Heart right ventricle (tissue), 16 donors: Measurements from ENCODE around the gene CHTOP. TPM values are rescaled to one million over a fixed set of nuclear protein-coding genes. Genes with fewer than 3 reads are reported as not detected.
A peak's percentile ranks its signal among the peaks of the same experiment; 100 is the strongest.

Experiments
- ATAC-seq, 8 donors: fragments of 200-7000 bp; cut with Tn5 transposase; one replicate each; pipeline ENCODE4 v1.9.1; 2020; ENCODE audit warnings: mild to moderate bottlenecking in 8 of 8, moderate library complexity in 8 of 8, moderate number of reproducible peaks in 1 of 8
- DNase-seq, 2 donors: peaks; one replicate each; pipeline ENCODE4 v3.0.0-alpha.2; 2020
- H3K27ac ChIP-seq, 10 donors: fragments of 200-600 bp; sonication (generic) in 2 of 10; one replicate each; pipeline versions ENCODE4 v1.5.0 to v1.8.0; 2020 to 2022; ENCODE audit warnings: mild to moderate bottlenecking in 3 of 10
- H3K27me3 ChIP-seq, 7 donors: fragments of 200-600 bp; one replicate each; pipeline ENCODE4 v1.8.0; 2021 to 2022; ENCODE audit warnings: mild to moderate bottlenecking in 2 of 7
- H3K36me3 ChIP-seq, 9 donors: fragments of 200-600 bp; sonication (generic) in 1 of 9; one replicate each; pipeline versions ENCODE4 v1.5.0 to v1.8.0; 2020 to 2022; ENCODE audit warnings: mild to moderate bottlenecking in 2 of 9
- H3K4me1 ChIP-seq, 9 donors: fragments of 200-600 bp; sonication (generic) in 1 of 9; one replicate each; pipeline versions ENCODE4 v1.5.0 to v1.8.0; 2020 to 2022; ENCODE audit warnings: mild to moderate bottlenecking in 4 of 9
- H3K4me3 ChIP-seq, 10 donors: fragments of 200-600 bp; sonication (generic) in 2 of 10; one replicate each; pipeline versions ENCODE4 v1.5.0 to v1.8.0; 2020 to 2022; ENCODE audit warnings: mild to moderate bottlenecking in 7 of 10, moderate library complexity in 2 of 10
- H3K9me3 ChIP-seq, 11 donors: fragments of 200-600 bp in 10 of 11; sonication (generic) in 2 of 11; one replicate each; pipeline versions ENCODE4 v1.5.0 to v1.8.0; 2013 to 2022; ENCODE audit warnings: mild to moderate bottlenecking in 2 of 11, control low read depth in 1 of 11, moderate library complexity in 1 of 11
- CTCF ChIP-seq, 9 donors: fragments of 200-600 bp; sonication (generic) in 2 of 9; IDR thresholded peaks; one replicate each; pipeline versions ENCODE4 v1.5.0 to v1.8.0; 2021 to 2022; ENCODE audit warnings: antibody characterized with exemption in 9 of 9, mild to moderate bottlenecking in 5 of 9, moderate library complexity in 1 of 9
- WGBS, 2 donors: extraction: QIAGEN DNeasy Blood & Tissue Kit; methylation state at CpG; one replicate each; pipeline ENCODE4 v1.1.7; 2013; ENCODE audit warnings: inconsistent platforms in 1 of 2; 5-methylcytosine and 5-hydroxymethylcytosine counted together
- intact Hi-C, 10 donors: fragments of 100-400 bp; cut with DNase I; formaldehyde crosslinking; loops; one replicate each; pipeline versions ENCODE4 v1.11.1 to v1.14.2; 2022
- polyA plus RNA-seq, 2 donors: library from polyadenylated mRNA; stranded (reverse); fragments of 200-250 nt; gene quantifications; one replicate each; pipeline ENCODE4 v1.2.3, GENCODE V29; 2013
- total RNA-seq, 10 donors: library from RNA; stranded (reverse); fragmentation: NEBNext Ultra II Directional in 3 of 10; extraction: Animal tissue kit (Norgen Biotek cat#: 25700) in 3 of 10; gene quantifications; one replicate each; pipeline versions ENCODE4 v1.2.1 to v1.2.4, GENCODE V29; 2021 to 2023
- donor health status: Arrhythmogenic right ventricular cardiomyopathy.
- donor health status: ischemic (EF 13 %, LVEDD 7.1; RV severe dilation, severe dysfunction).
- donor health status: healthy with polysubstance abuse.
- donor health status: DM: no; HTN: yes; CAD: no.
- donor health status: DM: no; HTN: no; CAD: no.
- donor health status: ischemic (EF 25% LVEDD 6.9; RV normal size, moderate dysfunction).
- donor health status: ischemic (EF 25% LVEDD 5.7; RV mildly dilated, moderate dysfunction).
- donor health status: healthy.
- donor health status: DM: yes; HTN: yes; CAD: no.
- donor health status: Ischemic cardiomyopathy.
- donor health status: ischemic (EF 35%, LVEDD 5.7; RV mildly dilated, moderate dysfunction).
- donor health status: nonischemic (EF 11% LVEDD 7.7; RV severe dilation, severe dysfunction).
- donor health status: DM: yes; HTN: yes; CAD: no.
- donor health status: PGD.
- donor health status: ischemic (EF 29% LVEDD 5.4; RV normal size, mild dysfunction).
- donor health status: nonischemic (EF 23%, LVEDD 6.1; RV moderate dilation, normal function).

Gene CHTOP
- total and polyA plus RNA-seq, 12 donors = 61.6 to 95.5 (median 77.7) TPM

- Histone ChIP-seq H3K27ac (peak overlapping the region; percentile 62 to 85 (median 78)), H3K27me3 (peaks cover 9 to 41% (median 19%) of the 10 kb centered on the region in 7 donors), H3K4me1 (peaks cover 8 to 28% (median 22%) of the 10 kb centered on the region in 9 donors), H3K4me3 (peak overlapping the region; percentile 48 to 73 (median 66)), H3K9me3 (no peaks in the 10 kb centered on the region), H3K36me3 (peaks cover 0 to 29% (median 0%) of the 10 kb centered on the region in 9 donors)
- TF ChIP-seq CTCF (IDR thresholded peaks at IDR 0.05) = peak in 6 of 9 donors; percentile 18 to 41 (median 28)
- peak; percentile 21 to 52 (median 32) for ATAC-seq
- WGBS, 2 donors = 2 to 3% methylated on average over 73 of the region's 73 CpGs
- DNase-seq = peak in 1 of 2 donors; percentile 29
- intact Hi-C loops = loop anchor here in 9 of 10 donors (2.0 to 10.0 kb wide), 12 partner anchors 68 to 308 kb away; partner anchors contain the start of gene RAB13 (in 8 of the 9)
These were observed 45.7 kb downstream of the CHTOP start for GRCh38 chr1:153679337-153680119.

DNA sequence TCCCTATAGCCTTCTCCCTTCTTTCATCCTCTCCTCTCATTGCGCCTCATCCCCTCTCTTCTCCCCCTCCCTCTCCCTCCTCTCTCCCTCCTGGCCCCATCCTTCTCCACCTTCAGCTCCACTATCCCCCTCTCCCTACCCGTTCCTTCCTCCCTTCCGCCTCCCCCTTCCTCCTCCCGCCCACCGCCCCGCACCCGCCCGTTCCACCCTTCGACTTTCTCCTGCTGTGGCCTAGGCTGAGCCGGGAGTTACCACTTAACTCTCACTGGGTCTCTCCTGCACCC, 46.2 kb downstream of the CHTOP start:
- ATAC-seq = no peak

DNA sequence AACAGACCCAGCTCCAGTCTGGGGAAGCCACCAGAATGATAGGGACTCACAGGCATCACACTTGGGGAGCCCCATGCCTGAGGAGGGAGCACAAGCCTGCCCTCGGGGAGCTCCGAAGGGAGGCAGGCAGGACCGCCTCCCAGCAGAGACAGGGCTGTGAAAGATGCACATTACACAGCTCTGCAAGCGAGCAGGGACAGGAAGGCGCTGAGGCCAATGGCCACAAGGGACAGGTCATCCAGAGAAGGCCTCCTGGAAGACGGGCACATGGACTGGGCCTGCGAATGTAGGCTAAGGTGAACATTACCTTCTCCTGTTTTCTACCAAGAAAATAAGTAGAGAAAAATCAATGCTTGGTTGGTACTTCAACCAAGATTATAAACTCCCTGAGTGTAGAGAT, 48.9 kb downstream of the CHTOP start:
- intact Hi-C loops = loop anchor here in 1 of 10 donors (5.0 kb wide), 1 partner anchor 85 kb away; no protein-coding TSS in a partner anchor
- no peak for ATAC-seq
- Histone ChIP-seq H3K4me1 (peaks cover 7 to 25% (median 19%) of the 10 kb centered on the region in 9 donors), H3K36me3 (peaks cover 0 to 58% (median 3%) of the 10 kb centered on the region in 9 donors), H3K9me3 (no peaks in the 10 kb centered on the region), H3K27ac (no peak overlapping the region), H3K4me3 (no peak overlapping the region), H3K27me3 (peaks cover 9 to 36% (median 19%) of the 10 kb centered on the region in 7 donors)
- DNase-seq = no peak
- 85 to 87% methylated on average over 7 of the region's 7 CpGs for WGBS, 2 donors
- no peak for TF ChIP-seq CTCF (IDR thresholded peaks at IDR 0.05)

More for the DNA sequence above, 46.2 kb downstream of the CHTOP start:
- H3K4me1 ChIP-seq = peaks cover 8 to 28% (median 22%) of the 10 kb centered on the region in 9 donors
- H3K4me3 ChIP-seq = peak overlapping the region in 9 of 10 donors; percentile 48 to 73 (median 67)
- peaks cover 9 to 41% (median 19%) of the 10 kb centered on the region in 7 donors for H3K27me3 ChIP-seq
- 19 to 29% methylated on average over 10 of the region's 10 CpGs for WGBS, 2 donors
- peaks cover 0 to 34% (median 0%) of the 10 kb centered on the region in 9 donors for H3K36me3 ChIP-seq
- no peak for TF ChIP-seq CTCF (IDR thresholded peaks at IDR 0.05)
- H3K27ac ChIP-seq = peak overlapping the region in 6 of 10 donors; percentile 70 to 85 (median 79)
- intact Hi-C loops = loop anchor here in 2 of 10 donors (2.0 to 5.0 kb wide), 2 partner anchors 69 to 87 kb away; no protein-coding TSS in a partner anchor
- DNase-seq = no peak
- no peaks in the 10 kb centered on the region for H3K9me3 ChIP-seq

GRCh38 chr1:153683854-153684253, 50.0 kb downstream of the CHTOP start:
- TF ChIP-seq CTCF (IDR thresholded peaks at IDR 0.05) = no peak
- Histone ChIP-seq H3K4me1 (peaks cover 0 to 14% (median 9%) of the 10 kb centered on the region in 9 donors), H3K36me3 (peaks cover 0 to 68% (median 3%) of the 10 kb centered on the region in 9 donors), H3K27me3 (peaks cover 6 to 25% (median 9%) of the 10 kb centered on the region in 7 donors), H3K9me3 (no peaks in the 10 kb centered on the region), H3K27ac (no peak overlapping the region), H3K4me3 (no peak overlapping the region)
- ATAC-seq (no peak), DNase-seq (no peak)
- 84 to 92% methylated on average over 5 of the region's 5 CpGs for WGBS, 2 donors
- intact Hi-C loops = loop anchor here in 1 of 10 donors (5.0 kb wide), 1 partner anchor 83 kb away; no protein-coding TSS in a partner anchor
